ENCODE data around the gene MRNIP.

The MRNIP gene, protein sequence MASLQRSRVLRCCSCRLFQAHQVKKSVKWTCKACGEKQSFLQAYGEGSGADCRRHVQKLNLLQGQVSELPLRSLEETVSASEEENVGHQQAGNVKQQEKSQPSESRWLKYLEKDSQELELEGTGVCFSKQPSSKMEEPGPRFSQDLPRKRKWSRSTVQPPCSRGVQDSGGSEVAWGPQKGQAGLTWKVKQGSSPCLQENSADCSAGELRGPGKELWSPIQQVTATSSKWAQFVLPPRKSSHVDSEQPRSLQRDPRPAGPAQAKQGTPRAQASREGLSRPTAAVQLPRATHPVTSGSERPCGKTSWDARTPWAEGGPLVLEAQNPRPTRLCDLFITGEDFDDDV

DNA sequence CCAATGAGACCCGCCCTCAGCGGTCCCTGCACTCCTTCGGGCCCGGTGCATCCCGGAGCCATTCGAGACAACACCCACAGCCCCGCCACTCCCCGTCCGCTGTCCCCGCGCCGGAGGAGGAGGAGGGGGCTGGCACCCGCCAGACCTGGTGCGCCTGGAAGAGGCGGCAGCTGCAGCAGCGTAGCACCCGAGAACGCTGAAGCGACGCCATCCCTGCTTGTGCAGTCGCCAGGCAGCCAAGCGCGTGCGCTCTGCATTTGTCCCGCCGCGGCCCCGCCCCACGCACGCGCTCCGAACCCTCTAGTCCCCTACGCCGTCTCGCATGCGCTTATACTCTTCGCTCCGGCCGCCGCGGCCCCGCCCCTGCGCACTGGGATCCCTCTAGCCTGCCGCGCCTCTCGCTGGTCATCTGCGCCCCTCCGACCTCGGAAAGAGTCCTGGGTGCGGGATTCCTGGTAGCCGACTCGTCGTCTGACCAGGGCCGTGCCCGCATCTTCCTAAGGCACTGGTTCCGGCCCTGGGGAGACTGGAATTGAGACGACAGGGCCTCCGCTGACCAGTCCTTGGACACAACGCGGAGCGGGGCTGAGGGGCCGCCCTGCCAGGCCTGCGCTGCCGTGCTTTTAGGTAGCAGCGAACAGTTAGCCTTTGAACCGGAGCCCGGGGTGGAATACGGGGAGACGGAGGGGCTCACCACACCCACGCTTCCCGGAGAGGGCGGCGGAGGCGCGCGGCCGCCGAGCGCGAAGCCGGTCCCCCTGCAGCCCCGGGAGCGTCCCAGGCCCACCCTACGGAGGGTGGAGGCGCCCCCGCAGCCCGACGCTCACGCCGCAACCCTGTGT lies at the start of gene MRNIP:
TSS of gene MRNIP (minus strand) at position 232 of the 842 bp plus-strand sequence. CDS start at position 211, 21 bp downstream.
- peak; percentile 94 for DNase-seq

DNA sequence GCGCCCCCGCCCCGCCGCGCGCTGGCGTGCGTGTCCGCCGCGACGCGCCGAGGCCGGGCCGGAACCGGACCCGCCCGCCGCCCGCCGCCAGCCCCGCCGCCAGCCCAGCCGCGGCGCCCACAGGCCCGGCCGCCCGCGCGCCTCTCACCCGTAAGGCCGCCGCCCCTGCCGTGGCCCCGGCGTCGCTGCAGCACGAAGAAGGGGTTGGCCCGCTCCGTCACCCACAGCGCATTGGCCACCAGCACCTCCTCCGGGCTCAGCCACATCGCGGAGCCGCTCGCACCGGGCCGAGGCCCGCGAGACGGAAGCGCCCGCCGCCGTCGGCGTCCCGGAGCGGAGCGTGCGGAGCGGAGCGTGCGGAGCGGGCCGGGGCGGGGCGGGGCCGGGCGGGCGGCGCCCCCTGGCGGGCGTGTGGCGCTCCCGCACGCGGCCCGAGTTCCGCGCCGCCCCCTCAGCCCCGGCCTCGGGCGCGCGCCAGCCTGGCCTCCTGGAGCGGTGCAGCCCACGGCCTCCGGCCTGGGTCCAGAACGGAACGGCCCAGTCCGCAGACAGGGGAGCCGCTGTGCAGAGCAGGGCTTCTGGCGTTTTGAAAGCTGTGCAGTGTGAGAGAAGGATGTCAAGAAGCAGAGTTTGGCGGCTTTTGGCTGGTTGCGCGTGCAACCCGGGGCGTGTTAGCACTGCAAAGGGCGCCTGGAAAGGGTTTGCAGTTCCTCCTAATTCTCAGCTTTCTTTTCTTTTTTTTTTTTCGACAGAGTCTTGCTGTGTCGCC lies 49.1 kb upstream of the MRNIP start, which contains the start of gene TBC1D9B:
TSS of gene TBC1D9B (minus strand) at position 342 of the 769 bp plus-strand sequence. CDS start at position 266, 76 bp downstream.
- peak; percentile 72 for DNase-seq

DNA sequence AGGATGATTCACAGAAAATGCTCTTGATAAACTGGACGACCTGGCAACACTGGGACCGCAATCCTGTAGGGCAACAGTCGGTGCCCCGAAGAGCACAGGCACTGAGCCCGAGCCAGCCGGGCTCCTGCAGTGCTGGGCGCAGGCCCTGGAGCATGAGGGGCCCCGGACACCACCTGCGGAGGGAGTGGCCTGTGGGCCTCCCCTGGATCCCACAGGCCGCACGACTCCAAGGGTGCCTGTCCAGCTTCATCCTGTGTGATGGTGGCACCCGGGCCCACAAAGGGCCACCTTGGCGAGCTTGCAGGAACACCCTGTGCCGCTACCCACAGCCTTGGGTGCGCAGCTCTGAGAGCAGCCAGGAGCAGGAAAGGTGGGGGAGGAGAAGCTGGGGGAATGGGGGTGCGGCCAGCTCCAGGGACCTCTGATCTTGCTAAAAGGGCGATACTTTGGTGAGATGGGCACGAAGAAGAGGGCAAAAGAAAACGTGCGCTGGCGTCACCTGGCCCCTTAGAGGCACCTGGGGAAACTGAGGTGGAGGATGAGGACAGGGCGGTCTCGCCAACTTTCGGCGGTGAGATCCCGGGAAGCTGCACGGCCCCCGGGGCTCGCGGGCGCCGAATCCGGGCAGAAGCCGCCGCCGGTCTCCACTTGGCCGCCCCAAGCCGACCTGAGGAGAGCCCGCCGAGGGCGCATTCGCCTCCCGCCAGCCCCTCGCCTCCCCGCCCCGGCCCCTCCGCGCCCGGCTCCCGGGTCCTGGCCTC lies 48.4 kb upstream of the MRNIP start:
- DNase-seq, result peak; percentile 22

DNA sequence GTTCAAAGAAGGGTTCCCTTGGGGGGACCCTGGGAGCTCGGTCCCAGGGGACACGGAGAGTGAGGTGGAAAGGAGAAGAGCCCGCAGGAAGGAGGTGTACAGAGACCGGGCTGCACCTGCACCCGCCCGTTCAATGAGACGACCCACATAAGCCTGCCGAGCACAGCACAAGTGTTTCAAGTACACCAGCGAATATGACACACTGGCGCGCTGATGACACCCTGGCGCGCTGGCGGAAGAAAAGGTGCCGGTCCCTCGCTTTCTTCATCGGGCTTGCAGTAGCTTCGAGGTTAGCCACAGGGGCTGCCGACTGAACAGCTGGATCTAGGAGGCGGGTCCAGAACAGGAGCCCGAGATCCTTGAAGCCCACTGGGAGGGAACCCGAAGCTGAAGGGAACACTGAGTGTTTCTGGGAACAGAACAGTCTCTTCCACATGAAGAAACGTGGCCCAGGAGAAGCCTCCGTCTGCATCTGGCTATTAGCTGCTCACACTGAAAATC lies 47.7 kb upstream of the MRNIP start:
- DNase-seq, result no peak

DNA sequence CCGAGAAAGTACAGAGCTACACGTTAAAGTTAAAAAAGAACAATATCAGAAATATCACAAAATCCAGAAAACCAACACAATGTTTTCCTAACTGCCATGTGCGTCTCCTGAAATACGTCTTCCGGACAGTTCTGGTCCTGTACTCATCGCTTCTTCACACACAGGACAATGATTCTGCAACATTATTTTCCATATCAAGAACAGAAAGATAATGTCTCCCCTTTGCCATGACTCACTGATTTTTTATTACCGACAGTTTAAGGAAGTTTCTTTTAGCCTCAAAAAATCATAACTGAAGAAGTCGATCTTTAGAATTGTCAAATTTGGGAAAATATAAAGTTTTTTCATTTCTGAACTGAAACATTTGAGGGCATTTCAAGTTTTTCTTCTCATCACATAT lies 46.5 kb upstream of the MRNIP start:
- no peak for DNase-seq

DNA sequence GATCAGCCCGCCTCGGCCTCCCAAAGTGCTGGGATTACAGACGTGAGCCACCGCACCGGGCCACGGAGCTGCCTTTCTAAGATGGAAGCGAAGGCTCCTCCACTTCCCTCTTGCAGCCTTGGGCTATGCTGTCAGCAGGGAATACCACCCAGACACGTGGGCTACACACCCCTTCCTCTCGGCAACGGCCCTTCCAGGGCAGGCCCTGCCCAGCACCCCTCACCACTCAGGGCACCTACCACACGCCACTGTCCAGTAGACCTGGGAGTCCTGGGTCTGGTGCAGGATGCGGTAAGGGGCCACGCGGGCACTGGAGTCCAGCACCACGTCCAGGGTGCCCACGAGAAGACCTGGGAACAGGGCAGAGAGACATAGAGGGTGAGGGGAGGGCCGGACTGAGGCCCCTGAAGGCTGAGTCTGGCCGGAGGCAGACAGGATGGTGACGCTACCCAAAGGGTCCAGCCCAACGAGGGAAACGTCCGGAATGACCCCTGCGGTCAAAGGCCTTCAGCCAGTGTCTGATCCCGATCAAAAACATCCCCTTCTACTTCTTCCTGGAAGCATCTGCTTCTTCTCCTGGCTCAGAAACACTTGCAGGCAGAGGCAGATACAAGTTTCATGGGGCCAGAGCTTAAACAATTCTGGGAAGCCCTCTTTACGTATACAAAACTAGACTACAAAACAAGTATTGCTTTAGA lies 46.0 kb upstream of the MRNIP start:
- no peak for DNase-seq

DNA sequence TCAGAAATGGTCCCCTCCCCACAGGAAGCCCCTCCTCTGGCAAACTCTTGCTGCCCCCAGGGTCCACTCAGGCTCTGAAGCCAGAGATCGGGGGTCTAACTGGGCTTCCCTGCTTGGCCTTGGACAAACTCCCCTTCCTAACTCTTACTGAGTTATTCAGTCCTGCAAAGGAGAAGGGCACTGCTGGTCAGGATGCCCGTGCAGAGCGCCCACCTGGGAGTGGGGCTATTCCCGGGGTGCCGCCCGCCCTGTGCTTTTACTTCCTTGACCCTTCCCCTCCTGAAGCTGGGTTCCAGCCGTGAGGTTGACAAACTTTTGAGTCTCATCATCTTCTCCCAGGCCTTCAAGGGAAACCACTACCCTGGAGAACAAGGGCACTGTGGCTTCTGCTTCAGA lies 44.1 kb upstream of the MRNIP start:
- DNase-seq, result no peak

DNA sequence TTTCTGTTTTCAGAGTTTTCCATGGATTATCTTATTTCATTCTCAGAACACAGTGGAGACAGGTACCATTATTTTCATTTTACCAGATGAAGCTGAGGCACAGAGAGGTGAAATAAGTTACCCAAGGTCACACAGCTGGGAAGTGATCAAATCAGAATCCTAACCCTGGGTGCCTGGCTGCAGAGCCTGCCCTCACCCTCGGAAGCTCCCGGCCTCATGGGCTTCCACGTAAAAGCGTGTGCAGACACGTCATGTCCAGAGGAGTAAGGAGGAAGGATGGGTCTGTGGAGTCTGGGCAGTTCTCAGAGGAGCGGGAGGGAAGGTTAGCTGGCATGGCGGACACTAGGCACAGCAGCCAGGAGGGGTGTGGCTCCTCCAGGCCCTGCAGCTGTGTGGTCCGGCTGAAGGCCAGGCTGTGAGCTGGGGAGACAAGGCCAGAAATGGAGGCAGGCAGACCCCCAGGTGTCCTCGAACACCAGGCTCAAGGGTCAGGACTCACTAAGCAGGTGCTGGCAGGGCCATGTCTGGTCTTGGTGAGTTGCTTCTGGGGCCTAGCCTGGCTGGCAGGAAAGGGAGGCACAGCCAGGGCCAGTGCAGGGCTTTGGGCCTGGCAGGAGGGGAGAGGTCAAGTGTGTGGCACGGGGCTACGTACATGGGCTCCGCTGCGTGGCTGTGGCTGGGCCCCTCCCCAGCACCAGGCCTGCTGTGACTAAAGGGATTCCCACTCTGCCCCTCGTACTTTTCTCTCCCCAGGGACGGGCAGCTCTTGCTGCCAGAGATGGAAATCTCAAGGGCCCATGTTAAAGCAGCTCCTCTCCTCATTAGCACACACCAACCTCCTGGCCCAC lies 43.5 kb upstream of the MRNIP start:
- DNase-seq, result no peak

DNA sequence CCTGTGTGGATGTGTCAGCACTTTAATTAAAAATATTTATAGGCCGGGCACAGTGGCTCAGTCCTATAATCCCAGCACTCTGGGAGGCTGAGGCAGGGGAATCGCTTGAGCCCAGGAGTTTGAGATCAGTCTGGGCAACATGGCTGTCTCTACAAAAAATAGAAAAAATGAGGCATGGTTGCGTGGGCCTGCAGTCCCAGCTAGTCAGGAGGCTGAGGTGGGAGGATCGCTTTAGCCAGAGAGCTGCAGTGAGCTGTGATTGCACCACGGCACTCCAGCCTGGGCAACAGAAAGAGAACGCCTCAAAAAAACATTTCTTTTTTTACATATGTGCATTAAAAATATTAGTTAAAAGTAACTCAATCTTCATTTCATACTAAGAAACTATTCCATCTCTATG lies 42.8 kb upstream of the MRNIP start:
- DNase-seq, result no peak

DNA sequence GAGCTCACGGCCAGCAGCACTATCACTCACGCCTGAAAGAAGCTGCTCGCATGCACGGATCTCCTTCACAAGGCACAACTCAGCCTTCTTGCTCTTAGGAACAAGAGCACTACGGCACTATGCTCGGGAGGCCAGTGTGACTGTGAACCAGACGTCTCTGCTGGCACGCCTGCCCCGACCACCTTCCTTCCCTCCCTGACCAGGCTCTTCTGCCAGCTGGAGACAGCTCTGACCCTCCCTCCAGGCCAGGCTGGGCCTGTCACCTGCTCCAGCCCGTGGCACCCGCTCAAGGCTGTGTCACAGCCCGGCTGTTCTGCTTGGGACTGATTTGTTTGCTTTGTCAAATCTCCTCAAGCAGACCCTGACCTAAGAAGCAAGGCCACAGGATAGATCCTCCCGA lies 42.1 kb upstream of the MRNIP start:
- DNase-seq, result no peak

DNA sequence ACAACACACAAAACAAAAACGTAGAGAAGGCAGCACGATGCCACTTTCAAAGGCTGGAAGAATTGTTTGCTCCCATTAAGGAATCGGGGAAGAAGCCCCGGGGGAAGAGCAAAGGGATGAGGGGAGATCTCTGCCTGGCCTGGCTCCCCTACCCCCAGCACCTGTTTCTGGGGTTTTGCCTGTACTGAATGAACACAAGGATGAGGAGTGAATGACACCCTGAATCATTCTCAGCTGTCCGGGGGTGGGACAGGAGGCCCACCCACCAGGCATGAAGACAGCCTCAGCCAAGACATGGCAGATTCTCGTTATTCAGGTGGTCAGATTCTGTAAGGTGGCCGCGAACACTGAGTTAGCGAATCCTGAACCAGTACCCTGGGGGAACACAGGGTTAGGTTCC lies 41.6 kb upstream of the MRNIP start:
- no peak for DNase-seq

DNA sequence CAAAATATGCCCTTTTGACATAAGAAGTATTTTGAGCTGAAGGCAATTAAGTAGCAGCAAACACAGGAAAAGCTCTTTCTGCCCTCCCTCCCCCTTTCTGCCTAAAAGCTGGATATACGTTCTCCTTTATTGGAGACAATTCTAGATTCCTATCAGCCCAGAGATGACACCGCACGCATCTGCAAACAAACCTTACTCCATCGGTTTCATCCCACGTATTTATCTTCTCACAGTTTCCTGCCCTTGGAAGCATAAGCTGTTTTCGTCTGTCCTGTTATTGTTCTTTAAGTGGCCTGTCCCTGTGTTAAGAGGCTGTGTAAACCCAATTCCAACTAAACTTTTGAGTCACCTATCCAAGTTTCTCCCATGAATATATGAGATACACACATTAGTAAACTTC lies 37.2 kb upstream of the MRNIP start:
- no peak for DNase-seq

DNA sequence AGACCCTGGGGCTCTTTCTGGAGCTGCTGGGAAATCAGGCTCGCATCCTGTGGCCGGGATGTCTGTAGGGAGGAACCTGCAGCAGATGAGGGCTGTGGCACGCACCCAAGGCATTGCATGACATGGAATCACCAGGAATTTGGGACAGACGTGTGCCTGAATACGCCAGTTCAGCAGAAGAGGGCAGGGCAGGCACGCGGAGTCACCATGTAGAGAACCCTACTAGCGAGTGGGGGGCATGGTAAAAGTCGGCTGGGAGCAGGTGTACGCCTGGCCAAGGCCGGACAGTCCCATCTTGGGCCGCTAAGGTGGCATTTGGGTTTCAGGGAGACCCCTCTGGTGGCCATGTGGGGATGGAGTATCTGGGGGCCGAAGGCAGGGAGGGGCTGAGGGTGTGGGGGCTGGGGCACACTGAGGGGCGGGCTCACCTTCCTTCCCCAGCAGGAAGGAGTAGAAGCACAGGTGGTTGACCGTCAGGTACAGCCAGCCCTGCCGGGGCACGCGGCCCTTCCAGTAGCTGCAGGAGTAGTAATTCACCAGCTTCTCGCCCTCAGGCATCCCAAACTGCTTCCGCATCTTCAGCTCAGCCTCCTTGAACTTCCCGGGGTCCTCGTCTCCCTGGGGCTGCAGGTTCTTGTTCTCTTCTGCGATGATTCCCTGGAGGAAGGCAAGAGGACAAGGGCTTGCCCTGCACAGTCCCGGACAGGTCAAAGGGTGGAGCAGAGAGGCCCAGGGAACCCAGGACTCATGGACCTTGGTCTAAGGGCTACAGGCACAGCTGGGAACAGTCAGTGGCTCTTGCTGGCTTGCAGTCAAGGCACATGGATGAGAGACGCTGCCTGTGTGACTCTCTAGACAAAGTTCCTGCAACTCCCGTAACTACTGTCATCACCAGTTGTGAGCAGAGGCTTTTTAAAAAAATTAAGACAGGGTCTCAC lies 35.6 kb upstream of the MRNIP start:
- no peak for DNase-seq

DNA sequence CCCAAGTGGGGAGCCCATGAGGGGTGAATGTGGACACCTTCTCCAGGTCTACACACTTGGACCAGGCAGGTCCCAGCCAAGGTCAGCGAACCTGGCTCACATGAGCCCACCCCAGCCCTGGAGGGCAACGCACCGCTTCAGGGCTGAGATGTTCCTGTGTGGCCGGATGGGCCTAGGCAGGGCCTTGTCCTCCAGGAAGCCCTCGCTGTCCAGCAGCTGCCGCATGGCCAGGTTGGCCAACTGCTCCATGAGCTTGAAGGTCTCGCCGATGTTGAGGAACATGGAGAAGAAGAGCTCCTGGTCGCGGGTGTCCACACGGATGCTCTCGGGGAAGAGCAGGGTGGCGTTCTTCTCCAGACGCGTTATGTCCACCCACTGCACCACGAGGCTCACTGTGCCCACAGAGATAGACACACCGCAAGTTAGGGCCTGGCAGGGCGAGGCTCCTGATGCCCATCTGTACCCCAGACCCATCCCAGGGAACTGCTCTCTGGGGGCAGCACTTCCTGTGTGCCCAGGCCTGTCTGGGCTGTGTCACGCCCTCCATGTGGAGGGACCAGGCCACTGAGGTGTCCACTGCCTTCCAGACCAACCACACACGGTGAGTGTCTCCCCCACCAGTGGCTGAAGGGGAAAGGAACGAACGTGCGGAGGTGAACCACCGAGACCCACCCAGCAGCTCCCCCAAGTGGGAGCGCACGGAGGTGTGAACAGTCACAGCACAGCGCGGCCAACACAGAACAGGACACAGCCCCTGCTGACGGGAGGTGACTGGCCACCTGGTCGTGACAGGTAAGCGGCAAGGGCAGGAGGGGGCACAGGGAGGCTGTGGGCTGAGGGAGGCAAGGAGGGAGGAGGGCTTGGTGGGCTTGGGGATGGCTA lies 34.7 kb upstream of the MRNIP start:
- no peak for DNase-seq

DNA sequence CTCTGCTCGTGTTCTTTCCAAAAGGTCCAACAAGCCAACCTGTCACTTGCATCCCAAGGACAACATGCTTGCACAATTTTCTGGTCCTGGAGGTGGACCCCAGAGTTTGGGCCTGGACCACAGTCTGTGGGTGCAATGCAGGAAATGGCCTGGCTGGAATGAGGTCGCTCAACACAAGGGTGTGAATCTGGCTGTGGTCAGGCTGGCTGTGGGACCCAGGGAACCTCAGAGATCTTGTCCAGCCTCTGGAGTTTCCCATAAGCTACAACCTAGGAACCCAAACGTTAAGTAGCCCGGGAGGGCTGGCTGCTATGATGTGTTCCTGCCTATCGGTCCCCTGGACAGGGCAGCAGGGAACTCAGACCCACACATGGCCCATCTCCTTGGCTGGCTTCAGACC lies 33.6 kb upstream of the MRNIP start:
- DNase-seq, result no peak

DNA sequence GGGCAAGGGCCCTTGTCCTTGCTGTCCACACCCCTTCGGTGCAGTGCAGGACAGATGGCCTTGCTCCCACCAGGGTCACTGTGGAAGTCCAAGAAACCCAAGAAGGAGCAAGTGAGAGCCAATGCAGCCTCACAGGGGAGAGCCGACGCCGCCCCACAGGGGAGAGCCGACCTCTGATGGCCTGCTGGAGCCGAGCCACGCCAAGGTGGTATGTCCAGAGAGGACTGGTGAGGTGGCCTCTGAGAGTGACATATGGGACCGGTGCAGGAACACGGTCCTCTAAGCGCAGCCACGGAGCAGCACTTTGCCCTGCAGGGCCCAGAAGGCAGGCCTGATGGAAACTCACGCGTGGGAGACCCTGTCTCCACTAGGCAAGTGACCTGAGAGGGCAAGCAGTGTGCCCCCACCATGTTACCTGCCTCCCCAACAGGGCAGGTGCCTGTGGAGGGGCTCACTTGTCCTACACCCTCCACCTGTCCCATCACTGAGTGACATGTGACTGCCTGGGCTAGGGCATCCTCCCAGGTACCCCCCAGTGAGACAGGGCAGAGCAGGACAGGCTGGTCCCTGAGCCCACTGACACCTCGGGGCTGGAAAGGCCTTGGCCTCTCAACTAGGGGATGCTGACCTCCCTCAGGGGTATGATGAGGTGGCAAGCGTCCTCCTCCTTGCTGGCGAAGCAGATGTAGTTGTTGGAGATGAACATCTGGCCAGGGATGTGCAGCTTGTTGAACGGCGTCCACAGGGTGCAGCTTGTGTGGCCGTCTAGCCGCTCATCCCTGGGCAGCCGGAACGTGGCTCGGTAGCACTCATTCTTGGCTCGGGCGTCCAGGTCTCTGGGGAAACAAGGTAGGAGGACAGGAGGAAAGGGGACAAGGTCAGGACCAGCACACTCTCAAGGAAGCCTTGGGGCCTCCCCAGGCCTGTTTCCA lies 32.4 kb upstream of the MRNIP start:
- DNase-seq, result no peak

DNA sequence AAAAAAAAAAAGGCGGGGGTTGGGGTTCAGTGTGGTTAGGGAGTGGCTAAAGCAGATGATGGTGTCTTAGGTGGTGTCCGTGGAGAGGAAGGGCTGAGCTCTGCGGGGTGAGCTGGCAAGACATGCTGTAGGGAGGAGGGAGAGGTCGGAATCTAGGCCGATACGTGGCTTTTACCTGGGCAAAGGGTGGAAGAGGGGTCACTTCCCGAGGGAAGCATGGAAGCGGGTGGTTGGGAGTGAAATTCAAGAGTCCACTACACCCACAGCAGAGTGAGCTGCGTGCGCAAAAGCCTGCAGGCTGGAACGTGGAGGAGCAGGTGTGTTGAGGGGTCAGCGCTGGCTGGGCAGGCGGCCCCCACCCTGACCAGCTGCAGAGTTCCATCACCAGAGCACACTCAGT lies 31.3 kb upstream of the MRNIP start:
- DNase-seq, result no peak
